K562 (cell line): ENCODE data around the gene HOXA4. TPM values are rescaled to one million over a fixed set of nuclear protein-coding genes. Genes with fewer than 3 reads are reported as not detected.

Experiments used
- ATAC-seq: fragments of 200-7000 bp; cut with Tn5 transposase; 3 replicates; pipeline ENCODE4 v1.9.1; 2020; ENCODE audit warnings: moderate library complexity
- BruUV-seq: library from RNA; stranded (reverse); fragments of 400-500 nt; replicated peaks from 2 replicates; lab custom pipeline; 2021; lab: Mats Ljungman, UMichigan
- CTCF ChIA-PET: fragments of 300-600 bp; formaldehyde crosslinking; extraction: SDS; loops from one replicate; lab custom pipeline; 2021; ENCODE audit warnings: low intra/inter-chr PET ratio; lab: Yijun Ruan, JAX
- POLR2A ChIA-PET: fragments of 300-600, 350-650 bp; sonication (Branson Sonifier 250); formaldehyde crosslinking; extraction: SDS; loops from one replicate; lab custom pipeline; 2021; ENCODE audit warnings: antibody characterized with exemption, inconsistent platforms; lab: Yijun Ruan, JAX
- DNase-seq, 4 experiments: peaks; one replicate each; pipeline versions ENCODE4 v3.0.0 to v3.0.0-alpha.2; 2011 to 2018; ENCODE audit warnings: low spot score in 3 of 4, mixed read lengths in 3 of 4; ENCODE audit errors: extremely low read depth in 1 of 4
- FAIRE-seq: peaks from 2 replicates; lab custom pipeline; 2011; peaks lifted over from hg19 to GRCh38; lab: Jason Lieb, UNC
- H2AFZ ChIP-seq: 2 replicates; pipeline ENCODE4 v1.6.0; 2011; ENCODE audit warnings: low read depth, low read length, control low read depth, inconsistent platforms
- H3K27ac ChIP-seq: fragments of 200-600 bp; 3 replicates; pipeline ENCODE4 v1.8.0; 2011; ENCODE audit warnings: low read depth, mild to moderate bottlenecking, control low read depth, inconsistent platforms, low read length, moderate library complexity, mixed read lengths; ENCODE audit errors: extremely low read depth
- H3K27me3 ChIP-seq, 2 experiments: fragments of 300-600 bp in 1 of 2; 2 replicates in 1 of 2; 3 replicates in 1 of 2; pipeline versions ENCODE4 v1.6.0 to v1.8.0; 2011; ENCODE audit warnings: inconsistent platforms in 2 of 2, low read length in 2 of 2, mild to moderate bottlenecking in 1 of 2, mixed read lengths in 1 of 2, moderate library complexity in 1 of 2; ENCODE audit not compliant: control insufficient read depth in 2 of 2, insufficient read depth in 2 of 2
- H3K36me3 ChIP-seq: fragments of 300-600 bp; 3 replicates; pipeline ENCODE4 v1.8.0; 2011; ENCODE audit warnings: mild to moderate bottlenecking, low read length, inconsistent platforms; ENCODE audit not compliant: control insufficient read depth, insufficient read depth
- H3K4me1 ChIP-seq, 2 experiments: fragments of 200-600 bp in 1 of 2; replicated peaks in 1 of 2; 2 replicates in 1 of 2; 3 replicates in 1 of 2; pipeline versions ENCODE4 v1.5.1 to v1.8.0; 2011; ENCODE audit warnings: inconsistent platforms in 2 of 2, low read length in 2 of 2, mild to moderate bottlenecking in 1 of 2, mixed read lengths in 1 of 2, moderate library complexity in 1 of 2; ENCODE audit not compliant: control insufficient read depth in 2 of 2, insufficient read depth in 2 of 2
- H3K4me2 ChIP-seq: 2 replicates; pipeline ENCODE4 v1.6.1; 2011; ENCODE audit warnings: low read length, control low read depth, inconsistent platforms, mixed read lengths; ENCODE audit not compliant: insufficient read depth
- H3K4me3 ChIP-seq: fragments of 200-600 bp; sonication (generic), shearing (Covaris generic); 2 replicates; pipeline ENCODE4 v1.5.1; 2016; ENCODE audit warnings: control low read depth, inconsistent platforms
- H3K79me2 ChIP-seq: fragments of 200-600 bp; 3 replicates; pipeline ENCODE4 v1.8.0; 2011; ENCODE audit warnings: low read length, inconsistent platforms; ENCODE audit not compliant: control insufficient read depth, insufficient read depth
- H3K9ac ChIP-seq, 2 experiments: 2 replicates each; pipeline versions ENCODE4 v1.6.0 to v1.6.1; 2011; ENCODE audit warnings: low read depth in 2 of 2, low read length in 2 of 2, control low read depth in 1 of 2, inconsistent platforms in 1 of 2, mild to moderate bottlenecking in 1 of 2, mixed read lengths in 1 of 2; ENCODE audit not compliant: insufficient read depth in 1 of 2
- H3K9me1 ChIP-seq: one replicate; pipeline ENCODE4 v1.6.0; 2011; ENCODE audit warnings: inconsistent platforms, mild to moderate bottlenecking, low read length, moderate library complexity; ENCODE audit not compliant: control insufficient read depth, insufficient read depth
- H3K9me3 ChIP-seq: replicated peaks from 2 replicates; pipeline ENCODE4 v1.5.1; 2011; ENCODE audit warnings: low read depth, low read length, inconsistent platforms; ENCODE audit not compliant: control insufficient read depth, insufficient read depth
- H4K20me1 ChIP-seq: replicated peaks from 2 replicates; pipeline ENCODE4 v1.6.1; 2011; ENCODE audit warnings: low read length, inconsistent platforms, mixed read lengths; ENCODE audit not compliant: control insufficient read depth, insufficient read depth
- CXXC5 ChIP-seq: fragments of 250-450 bp; sonication (Bioruptor Pico); IDR thresholded peaks from 2 replicates; pipeline ENCODE4 v1.8.0; 2022; ENCODE audit warnings: inconsistent platforms, mild to moderate bottlenecking, moderate library complexity
- LARP7 ChIP-seq: fragments of 450-650 bp; IDR thresholded peaks from 2 replicates; pipeline ENCODE4 v1.6.1; 2016
- MTA2 ChIP-seq: fragments of 450-650 bp; IDR thresholded peaks from 2 replicates; pipeline ENCODE4 v1.6.1; 2016; ENCODE audit warnings: low read depth
- PHB ChIP-seq: fragments of 250-450 bp; sonication (Bioruptor Pico); IDR thresholded peaks from 2 replicates; pipeline ENCODE4 v1.5.0; 2021
- POLR3G ChIP-seq: IDR thresholded peaks from 2 replicates; pipeline ENCODE4 v1.6.1; 2011; ENCODE audit not compliant: insufficient read length, insufficient replicate concordance; ENCODE audit errors: extremely low read depth
- SIRT6 ChIP-seq: IDR thresholded peaks from one replicate; pipeline ENCODE4 v1.6.1; 2012; ENCODE audit warnings: low read depth, mild to moderate bottlenecking, control low read depth, inconsistent platforms, low read length, moderate library complexity
- SP1 ChIP-seq: sonication (generic); formaldehyde crosslinking; IDR thresholded peaks from 2 replicates; pipeline ENCODE4 v1.8.1; 2022; ENCODE audit warnings: mild to moderate bottlenecking, missing genetic modification reagents
- SREBF1 ChIP-seq: fragments of 150-350 bp; IDR thresholded peaks from 2 replicates; pipeline ENCODE4 v1.6.1; 2014; ENCODE audit warnings: antibody characterized with exemption, low read depth, low read length, borderline replicate concordance
- ZNF717 ChIP-seq: fragments of 250-450 bp; sonication (Bioruptor Pico); IDR thresholded peaks from 2 replicates; pipeline ENCODE4 v1.5.0; 2021
- WGBS: fragments of 100-300 bp; shearing (Covaris generic); methylation state at CpG from one replicate; pipeline ENCODE4 v1.1.6; 2016; ENCODE audit warnings: low coverage, mixed read lengths; ENCODE audit not compliant: insufficient coverage; ENCODE audit errors: missing lambda C conversion rate; 5-methylcytosine and 5-hydroxymethylcytosine counted together
- in situ Hi-C: fragments of 300-500 bp; cut with MboI; formaldehyde crosslinking; loops from 4 replicates; pipeline ENCODE4 v1.15.0; 2018; ENCODE audit warnings: inconsistent platforms, mixed read lengths
- intact Hi-C: fragments of 100-400 bp; cut with micrococcal nuclease; formaldehyde crosslinking; loops from 2 replicates; pipeline ENCODE4 v1.14.2; 2022
- polyA plus RNA-seq, 8 experiments: library from polyadenylated mRNA; depleted of rRNA in 4 of 8; stranded (reverse) in 5 of 8; unstranded in 3 of 8; fragments of >200 nt; fragmentation: Nextera tagmentation in 2 of 8; fragmentation: Illumina TruSeq in 1 of 8; extraction: Ambion mirVana in 2 of 8; extraction: Trizol in 1 of 8; gene quantifications; 2 replicates each; pipeline versions ENCODE4 v1.2.1 to v1.2.3, GENCODE V29; 2011 to 2014; ENCODE audit warnings: inconsistent platforms in 1 of 8, missing spikeins in 1 of 8
- total RNA-seq, 7 experiments: library from RNA; depleted of rRNA in 6 of 7; stranded (reverse); fragments of >200 nt in 6 of 7; fragmentation: Illumina TruSeq in 2 of 7; extraction: Trizol in 2 of 7; gene quantifications; 2 replicates each; pipeline versions ENCODE4 v1.2.1 to v1.2.3, GENCODE V29; 2011 to 2021; ENCODE audit warnings: low replicate concordance in 1 of 7
- TF ChIP-seq, protein P1 (sequence below): fragments of 250-450 bp; sonication (Bioruptor Pico); IDR thresholded peaks from 2 replicates; pipeline ENCODE4 v1.4.0; 2020; ENCODE audit warnings: mild to moderate bottlenecking, moderate library complexity, borderline replicate concordance
- TF ChIP-seq, protein P2 (sequence below): sonication (generic); formaldehyde crosslinking; IDR thresholded peaks from 2 replicates; pipeline ENCODE4 v1.8.0; 2023; ENCODE audit warnings: mild to moderate bottlenecking, missing genetic modification reagents
- TF ChIP-seq, protein P3 (sequence below): fragments of 450-650 bp; formaldehyde crosslinking; IDR thresholded peaks from 2 replicates; pipeline ENCODE4 v1.4.0; 2020; ENCODE audit warnings: mild to moderate bottlenecking
- TF ChIP-seq, protein P4 (sequence below): sonication (generic); formaldehyde crosslinking; IDR thresholded peaks from 2 replicates; pipeline ENCODE4 v1.8.1; 2022; ENCODE audit warnings: missing genetic modification reagents

HOXA4 gene
- total and polyA plus RNA-seq, 9 of the 15 experiments (the other 6 are each of a cell fraction or from before 2014, with no cell fraction given): not detected

DNA sequence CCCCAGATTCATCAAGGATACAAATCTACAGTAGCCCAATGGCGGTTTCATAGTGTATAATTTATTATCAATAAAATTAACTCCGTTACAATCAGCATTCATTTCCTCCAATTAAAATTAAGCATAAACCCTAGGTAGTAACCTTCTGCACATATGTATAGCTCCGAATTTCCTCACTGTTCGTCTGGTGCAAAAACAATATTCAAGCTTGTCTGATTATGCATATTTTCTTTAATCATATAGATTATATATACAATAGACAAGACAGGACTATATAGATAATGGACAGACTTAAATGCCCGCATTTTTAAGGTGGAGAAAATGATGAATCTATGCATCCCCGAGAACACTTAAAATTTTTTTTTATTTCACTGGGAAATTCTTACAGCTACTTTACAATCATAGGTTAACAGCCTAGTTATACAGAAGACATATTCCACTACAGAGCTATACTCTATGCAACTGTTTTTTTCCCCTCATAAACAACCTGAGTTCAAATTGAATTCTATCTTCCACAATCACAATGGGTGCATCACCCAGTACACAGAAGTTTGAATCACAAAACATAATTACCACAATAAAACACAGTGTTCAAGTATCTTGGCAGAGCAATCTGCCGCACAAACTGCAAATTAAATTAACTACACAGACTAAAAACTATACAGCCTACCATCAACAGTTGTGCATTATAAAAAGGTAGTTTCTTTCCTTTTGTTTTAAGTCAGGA, 32.2 kb upstream of the HOXA4 start:
- no peak overlapping the region for H3K4me3 ChIP-seq
- no peak for FAIRE-seq
- intact Hi-C loops (loop anchor here (5.0 kb wide), 3 partner anchors 300 to 1270 kb away; partner anchors contain the start of genes SKAP2 and SNX10), in situ Hi-C loops (loop anchor here (25.0 kb wide), 3 partner anchors 650 to 1275 kb away; no protein-coding TSS in a partner anchor)
- 9% methylated on average over 7 of the region's 7 CpGs for WGBS
- no peak overlapping the region for H2AFZ ChIP-seq
- no peak overlapping the region for H3K4me2 ChIP-seq
- H3K9ac ChIP-seq: no peak overlapping the region
- no peaks in the 10 kb centered on the region for H3K9me1 ChIP-seq
- H3K9me3 ChIP-seq: no peaks in the 10 kb centered on the region
- no TSS peak for BruUV-seq
- H3K27ac ChIP-seq: no peak overlapping the region
- POLR2A ChIA-PET: interaction anchor here (0.6 to 1.5 kb wide), 4 partner anchors 13 to 476 kb away, joined by 3 to 4 read pairs (median 3); partner anchors contain the start of gene HOXA5
- ATAC-seq: no peak
- H3K27me3 ChIP-seq: peaks cover 29 to 75% of the 10 kb centered on the region in 2 experiments
- CTCF ChIA-PET: no interaction called here
- no peak for DNase-seq
- H3K79me2 ChIP-seq: no peaks in the 10 kb centered on the region
- peaks cover 0 to 26% of the 10 kb centered on the region in 2 experiments; a peak in 2 of 5 replicates for H3K4me1 ChIP-seq
- no peaks in the 10 kb centered on the region for H4K20me1 ChIP-seq
- no peaks in the 10 kb centered on the region for H3K36me3 ChIP-seq
- TF ChIP-seq, protein P1, sequence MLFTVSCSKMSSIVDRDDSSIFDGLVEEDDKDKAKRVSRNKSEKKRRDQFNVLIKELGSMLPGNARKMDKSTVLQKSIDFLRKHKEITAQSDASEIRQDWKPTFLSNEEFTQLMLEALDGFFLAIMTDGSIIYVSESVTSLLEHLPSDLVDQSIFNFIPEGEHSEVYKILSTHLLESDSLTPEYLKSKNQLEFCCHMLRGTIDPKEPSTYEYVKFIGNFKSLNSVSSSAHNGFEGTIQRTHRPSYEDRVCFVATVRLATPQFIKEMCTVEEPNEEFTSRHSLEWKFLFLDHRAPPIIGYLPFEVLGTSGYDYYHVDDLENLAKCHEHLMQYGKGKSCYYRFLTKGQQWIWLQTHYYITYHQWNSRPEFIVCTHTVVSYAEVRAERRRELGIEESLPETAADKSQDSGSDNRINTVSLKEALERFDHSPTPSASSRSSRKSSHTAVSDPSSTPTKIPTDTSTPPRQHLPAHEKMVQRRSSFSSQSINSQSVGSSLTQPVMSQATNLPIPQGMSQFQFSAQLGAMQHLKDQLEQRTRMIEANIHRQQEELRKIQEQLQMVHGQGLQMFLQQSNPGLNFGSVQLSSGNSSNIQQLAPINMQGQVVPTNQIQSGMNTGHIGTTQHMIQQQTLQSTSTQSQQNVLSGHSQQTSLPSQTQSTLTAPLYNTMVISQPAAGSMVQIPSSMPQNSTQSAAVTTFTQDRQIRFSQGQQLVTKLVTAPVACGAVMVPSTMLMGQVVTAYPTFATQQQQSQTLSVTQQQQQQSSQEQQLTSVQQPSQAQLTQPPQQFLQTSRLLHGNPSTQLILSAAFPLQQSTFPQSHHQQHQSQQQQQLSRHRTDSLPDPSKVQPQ (CRISPR knock-in tag): no peak
- TF ChIP-seq SP1 (CRISPR knock-in tag) (no peak), ZNF717 (no peak), SREBF1 (no peak), MTA2 (no peak), SIRT6 (no peak), POLR3G (no peak), LARP7 (no peak), PHB (CRISPR knock-in tag) (no peak), CXXC5 (no peak)
- TF ChIP-seq, protein P2, sequence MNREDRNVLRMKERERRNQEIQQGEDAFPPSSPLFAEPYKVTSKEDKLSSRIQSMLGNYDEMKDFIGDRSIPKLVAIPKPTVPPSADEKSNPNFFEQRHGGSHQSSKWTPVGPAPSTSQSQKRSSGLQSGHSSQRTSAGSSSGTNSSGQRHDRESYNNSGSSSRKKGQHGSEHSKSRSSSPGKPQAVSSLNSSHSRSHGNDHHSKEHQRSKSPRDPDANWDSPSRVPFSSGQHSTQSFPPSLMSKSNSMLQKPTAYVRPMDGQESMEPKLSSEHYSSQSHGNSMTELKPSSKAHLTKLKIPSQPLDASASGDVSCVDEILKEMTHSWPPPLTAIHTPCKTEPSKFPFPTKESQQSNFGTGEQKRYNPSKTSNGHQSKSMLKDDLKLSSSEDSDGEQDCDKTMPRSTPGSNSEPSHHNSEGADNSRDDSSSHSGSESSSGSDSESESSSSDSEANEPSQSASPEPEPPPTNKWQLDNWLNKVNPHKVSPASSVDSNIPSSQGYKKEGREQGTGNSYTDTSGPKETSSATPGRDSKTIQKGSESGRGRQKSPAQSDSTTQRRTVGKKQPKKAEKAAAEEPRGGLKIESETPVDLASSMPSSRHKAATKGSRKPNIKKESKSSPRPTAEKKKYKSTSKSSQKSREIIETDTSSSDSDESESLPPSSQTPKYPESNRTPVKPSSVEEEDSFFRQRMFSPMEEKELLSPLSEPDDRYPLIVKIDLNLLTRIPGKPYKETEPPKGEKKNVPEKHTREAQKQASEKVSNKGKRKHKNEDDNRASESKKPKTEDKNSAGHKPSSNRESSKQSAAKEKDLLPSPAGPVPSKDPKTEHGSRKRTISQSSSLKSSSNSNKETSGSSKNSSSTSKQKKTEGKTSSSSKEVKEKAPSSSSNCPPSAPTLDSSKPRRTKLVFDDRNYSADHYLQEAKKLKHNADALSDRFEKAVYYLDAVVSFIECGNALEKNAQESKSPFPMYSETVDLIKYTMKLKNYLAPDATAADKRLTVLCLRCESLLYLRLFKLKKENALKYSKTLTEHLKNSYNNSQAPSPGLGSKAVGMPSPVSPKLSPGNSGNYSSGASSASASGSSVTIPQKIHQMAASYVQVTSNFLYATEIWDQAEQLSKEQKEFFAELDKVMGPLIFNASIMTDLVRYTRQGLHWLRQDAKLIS (CRISPR knock-in tag): no peak
- TF ChIP-seq, protein P3, sequence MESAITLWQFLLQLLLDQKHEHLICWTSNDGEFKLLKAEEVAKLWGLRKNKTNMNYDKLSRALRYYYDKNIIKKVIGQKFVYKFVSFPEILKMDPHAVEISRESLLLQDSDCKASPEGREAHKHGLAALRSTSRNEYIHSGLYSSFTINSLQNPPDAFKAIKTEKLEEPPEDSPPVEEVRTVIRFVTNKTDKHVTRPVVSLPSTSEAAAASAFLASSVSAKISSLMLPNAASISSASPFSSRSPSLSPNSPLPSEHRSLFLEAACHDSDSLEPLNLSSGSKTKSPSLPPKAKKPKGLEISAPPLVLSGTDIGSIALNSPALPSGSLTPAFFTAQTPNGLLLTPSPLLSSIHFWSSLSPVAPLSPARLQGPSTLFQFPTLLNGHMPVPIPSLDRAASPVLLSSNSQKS (CRISPR knock-in tag): no peak
- TF ChIP-seq, protein P4, sequence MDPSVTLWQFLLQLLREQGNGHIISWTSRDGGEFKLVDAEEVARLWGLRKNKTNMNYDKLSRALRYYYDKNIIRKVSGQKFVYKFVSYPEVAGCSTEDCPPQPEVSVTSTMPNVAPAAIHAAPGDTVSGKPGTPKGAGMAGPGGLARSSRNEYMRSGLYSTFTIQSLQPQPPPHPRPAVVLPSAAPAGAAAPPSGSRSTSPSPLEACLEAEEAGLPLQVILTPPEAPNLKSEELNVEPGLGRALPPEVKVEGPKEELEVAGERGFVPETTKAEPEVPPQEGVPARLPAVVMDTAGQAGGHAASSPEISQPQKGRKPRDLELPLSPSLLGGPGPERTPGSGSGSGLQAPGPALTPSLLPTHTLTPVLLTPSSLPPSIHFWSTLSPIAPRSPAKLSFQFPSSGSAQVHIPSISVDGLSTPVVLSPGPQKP (CRISPR knock-in tag): no peak
